ENCODE measurements around the gene FMO1. TPM values are rescaled to one million over a fixed set of nuclear protein-coding genes. Genes with fewer than 3 reads are reported as not detected.

The FMO1 gene
- polyA plus RNA-seq, 1 donor from 2014 or later: not detected

- Histone ChIP-seq H3K9me2 (ENCODE audit: insufficient read depth, low read length) (no peaks in the 10 kb centered on the region), H3K27me3 (ENCODE audit: insufficient read depth, low read depth, low read length) (no peaks in the 10 kb centered on the region), H4K20me1 (ENCODE audit: insufficient read depth) (no peaks in the 10 kb centered on the region), H3K36me3 (ENCODE audit: insufficient read depth, low read length) (no peaks in the 10 kb centered on the region), H3K4me3 (ENCODE audit: low read length) (no peak overlapping the region), H3K27ac (ENCODE audit: low read length) (no peak overlapping the region), H3K4me2 (ENCODE audit: low read length) (no peak overlapping the region), H3F3A (ENCODE audit: insufficient read depth, low read length, poor library complexity, severe bottlenecking) (no peaks in the 10 kb centered on the region), H3K9me3 (ENCODE audit: low read length) (no peaks in the 10 kb centered on the region), H3K9ac (ENCODE audit: low read length) (no peak overlapping the region), H3K79me2 (replicated peaks; ENCODE audit: insufficient read depth, low read length) (no peaks in the 10 kb centered on the region), H2AFZ (ENCODE audit: low read depth, low read length) (no peak overlapping the region)
- TF ChIP-seq TAF1 (IDR thresholded peaks at IDR 0.05; ENCODE audit: low read depth) (no peak), POLR2AphosphoS5 (IDR thresholded peaks at IDR 0.05) (no peak), EP300 (conservative IDR thresholded peaks at IDR 0.05; ENCODE audit: poor library complexity, severe bottlenecking) (no peak), SMC3 (conservative IDR thresholded peaks at IDR 0.05; ENCODE audit: poor library complexity) (no peak), MXI1 (conservative IDR thresholded peaks at IDR 0.05; ENCODE audit: poor library complexity, severe bottlenecking) (no peak), RAD21 (conservative IDR thresholded peaks at IDR 0.05) (no peak), REST (IDR thresholded peaks at IDR 0.05; ENCODE audit: borderline replicate concordance) (no peak), EZH2 (IDR thresholded peaks at IDR 0.05; ENCODE audit: borderline replicate concordance, insufficient read depth, low read length, poor library complexity, severe bottlenecking) (no peak)
- TF ChIP-seq, protein P1, sequence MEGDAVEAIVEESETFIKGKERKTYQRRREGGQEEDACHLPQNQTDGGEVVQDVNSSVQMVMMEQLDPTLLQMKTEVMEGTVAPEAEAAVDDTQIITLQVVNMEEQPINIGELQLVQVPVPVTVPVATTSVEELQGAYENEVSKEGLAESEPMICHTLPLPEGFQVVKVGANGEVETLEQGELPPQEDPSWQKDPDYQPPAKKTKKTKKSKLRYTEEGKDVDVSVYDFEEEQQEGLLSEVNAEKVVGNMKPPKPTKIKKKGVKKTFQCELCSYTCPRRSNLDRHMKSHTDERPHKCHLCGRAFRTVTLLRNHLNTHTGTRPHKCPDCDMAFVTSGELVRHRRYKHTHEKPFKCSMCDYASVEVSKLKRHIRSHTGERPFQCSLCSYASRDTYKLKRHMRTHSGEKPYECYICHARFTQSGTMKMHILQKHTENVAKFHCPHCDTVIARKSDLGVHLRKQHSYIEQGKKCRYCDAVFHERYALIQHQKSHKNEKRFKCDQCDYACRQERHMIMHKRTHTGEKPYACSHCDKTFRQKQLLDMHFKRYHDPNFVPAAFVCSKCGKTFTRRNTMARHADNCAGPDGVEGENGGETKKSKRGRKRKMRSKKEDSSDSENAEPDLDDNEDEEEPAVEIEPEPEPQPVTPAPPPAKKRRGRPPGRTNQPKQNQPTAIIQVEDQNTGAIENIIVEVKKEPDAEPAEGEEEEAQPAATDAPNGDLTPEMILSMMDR (IDR thresholded peaks at IDR 0.05; ENCODE audit: poor library complexity, severe bottlenecking): no peak
Measured at GRCh38 chr1:171279678-171280077, 31.4 kb downstream of the FMO1 start.

DNA sequence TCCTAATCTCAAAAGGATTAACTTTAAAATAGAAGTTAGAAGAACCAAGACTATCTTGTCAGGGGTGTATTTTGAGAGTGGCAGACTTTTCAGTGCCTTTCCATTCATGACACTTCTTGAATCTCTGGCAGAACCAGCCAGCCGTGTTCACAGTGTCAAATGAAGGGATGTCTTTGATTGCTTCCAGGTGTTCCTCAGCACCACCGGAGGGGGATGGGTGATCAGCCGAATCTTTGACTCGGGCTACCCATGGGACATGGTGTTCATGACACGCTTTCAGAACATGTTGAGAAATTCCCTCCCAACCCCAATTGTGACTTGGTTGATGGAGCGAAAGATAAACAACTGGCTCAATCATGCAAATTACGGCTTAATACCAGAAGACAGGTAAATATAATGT, 32.3 kb downstream of the FMO1 start:
- H3K9me3 ChIP-seq (ENCODE audit: low read length): no peaks in the 10 kb centered on the region
- no peak overlapping the region for H3K9ac ChIP-seq (ENCODE audit: low read length)
- no peaks in the 10 kb centered on the region for H3K79me2 ChIP-seq (replicated peaks; ENCODE audit: insufficient read depth, low read length)
- no peak for TF ChIP-seq TAF1 (IDR thresholded peaks at IDR 0.05; ENCODE audit: low read depth)
- TF ChIP-seq SMC3 (conservative IDR thresholded peaks at IDR 0.05; ENCODE audit: poor library complexity): no peak
- TF ChIP-seq RAD21 (conservative IDR thresholded peaks at IDR 0.05): no peak
- TF ChIP-seq POLR2AphosphoS5 (IDR thresholded peaks at IDR 0.05): no peak
- H3F3A ChIP-seq (ENCODE audit: insufficient read depth, low read length, poor library complexity, severe bottlenecking): no peaks in the 10 kb centered on the region
- no peak overlapping the region for H3K4me2 ChIP-seq (ENCODE audit: low read length)
- H3K27ac ChIP-seq (ENCODE audit: low read length): no peak overlapping the region
- no peaks in the 10 kb centered on the region for H3K27me3 ChIP-seq (ENCODE audit: insufficient read depth, low read depth, low read length)
- H3K36me3 ChIP-seq (ENCODE audit: insufficient read depth, low read length): no peaks in the 10 kb centered on the region
- no peak overlapping the region for H2AFZ ChIP-seq (ENCODE audit: low read depth, low read length)
- H3K4me3 ChIP-seq (ENCODE audit: low read length): no peak overlapping the region
- no peaks in the 10 kb centered on the region for H4K20me1 ChIP-seq (ENCODE audit: insufficient read depth)
- H3K9me2 ChIP-seq (ENCODE audit: insufficient read depth, low read length): no peaks in the 10 kb centered on the region
